K562 (cell line): ENCODE measurements around the gene LETM1. TPM values are rescaled to one million over a fixed set of nuclear protein-coding genes. Genes with fewer than 3 reads are reported as not detected.

Experiments
- ARID1B ChIP-seq: fragments of 450-650 bp; IDR thresholded peaks from 2 replicates; pipeline ENCODE4 v1.6.1; 2016; ENCODE audit warnings: antibody characterized with exemption, mild to moderate bottlenecking, inconsistent platforms
- ATF4 ChIP-seq: fragments of 450-650 bp; formaldehyde crosslinking; IDR thresholded peaks from 2 replicates; pipeline ENCODE4 v1.4.0; 2022; ENCODE audit warnings: mild to moderate bottlenecking, moderate library complexity
- BACH1 ChIP-seq: fragments of 200-800 bp; sonication (Bioruptor generic); IDR thresholded peaks from 2 replicates; pipeline ENCODE4 v1.6.1; 2016; ENCODE audit warnings: missing genetic modification characterization, missing compliant biosample characterization
- CCAR2 ChIP-seq: fragments of 200-400 bp; formaldehyde crosslinking; IDR thresholded peaks from 2 replicates; pipeline ENCODE4 v1.6.1; 2017; ENCODE audit warnings: mild to moderate bottlenecking, low read depth, low read length
- CREBBP ChIP-seq: IDR thresholded peaks from one replicate; pipeline ENCODE4 v1.6.1; 2012; ENCODE audit warnings: low read depth, mild to moderate bottlenecking, control low read depth, inconsistent platforms, low read length
- EGR1 ChIP-seq: fragments of 450-650 bp; conservative IDR thresholded peaks from 2 replicates; pipeline ENCODE4 v1.6.1; 2017; ENCODE audit warnings: mild to moderate bottlenecking
- FOSL1 ChIP-seq: fragments of 200-800 bp; sonication (Bioruptor generic); conservative IDR thresholded peaks from 2 replicates; pipeline ENCODE4 v1.6.1; 2016; ENCODE audit warnings: missing genetic modification characterization, missing compliant biosample characterization
- HMG20B ChIP-seq: fragments of 250-450 bp; sonication (Bioruptor Pico); IDR thresholded peaks from 2 replicates; pipeline ENCODE4 v1.5.0; 2021; ENCODE audit warnings: mild to moderate bottlenecking
- JUND ChIP-seq, 2 experiments: IDR thresholded peaks; 2 replicates in 1 of 2; 3 replicates in 1 of 2; pipeline ENCODE4 v1.6.1; 2011; ENCODE audit warnings: borderline replicate concordance in 2 of 2, low read depth in 2 of 2, low read length in 2 of 2, improper control_type of control experiment in 1 of 2, missing biosample characterization in 1 of 2, missing genetic modification characterization in 1 of 2, missing genetic modification reagents in 1 of 2
- MAFG ChIP-seq: fragments of 450-650 bp; conservative IDR thresholded peaks from 2 replicates; pipeline ENCODE4 v1.6.1; 2016; ENCODE audit warnings: missing genetic modification characterization, missing compliant biosample characterization
- MNT ChIP-seq, 2 experiments: fragments of 450-650 bp; conservative IDR thresholded peaks; 2 replicates each; pipeline ENCODE4 v1.6.1; 2017; ENCODE audit warnings: mild to moderate bottlenecking in 2 of 2, moderate library complexity in 2 of 2
- PRMT5 ChIP-seq: sonication (generic); formaldehyde crosslinking; IDR thresholded peaks from 2 replicates; pipeline ENCODE4 v1.5.0; 2020; ENCODE audit warnings: missing genetic modification reagents
- PTTG1 ChIP-seq: fragments of 450-650 bp; IDR thresholded peaks from 2 replicates; pipeline ENCODE4 v1.6.1; 2016; ENCODE audit warnings: low read depth, mild to moderate bottlenecking, missing genetic modification characterization, missing compliant biosample characterization
- RBM22 ChIP-seq: fragments of 200-400 bp; formaldehyde crosslinking; IDR thresholded peaks from 2 replicates; pipeline ENCODE4 v1.6.1; 2018; ENCODE audit warnings: low read length, low read depth; ENCODE audit not compliant: poor library complexity, severe bottlenecking
- SLC30A9 ChIP-seq: fragments of 250-450 bp; sonication (Bioruptor Pico); IDR thresholded peaks from 2 replicates; pipeline ENCODE4 v1.8.0; 2022; ENCODE audit warnings: mild to moderate bottlenecking, moderate library complexity
- ZBTB7A ChIP-seq: IDR thresholded peaks from 2 replicates; pipeline ENCODE4 v1.6.1; 2011; ENCODE audit warnings: low read depth, mild to moderate bottlenecking, low read length, moderate library complexity, borderline replicate concordance; ENCODE audit not compliant: control insufficient read depth
- ZNF121 ChIP-seq: sonication (generic); formaldehyde crosslinking; conservative IDR thresholded peaks from 2 replicates; pipeline ENCODE4 v1.8.0; 2022; ENCODE audit warnings: missing genetic modification reagents
- ZNF592 ChIP-seq: fragments of 450-650 bp; IDR thresholded peaks from 2 replicates; pipeline ENCODE4 v1.6.1; 2017; ENCODE audit warnings: antibody characterized with exemption, mild to moderate bottlenecking
- polyA plus RNA-seq, 8 experiments: library from polyadenylated mRNA; depleted of rRNA in 4 of 8; stranded (reverse) in 5 of 8; unstranded in 3 of 8; fragments of >200 nt; fragmentation: Nextera tagmentation in 2 of 8; fragmentation: Illumina TruSeq in 1 of 8; extraction: Ambion mirVana in 2 of 8; extraction: Trizol in 1 of 8; gene quantifications; 2 replicates each; pipeline versions ENCODE4 v1.2.1 to v1.2.3, GENCODE V29; 2011 to 2014; ENCODE audit warnings: inconsistent platforms in 1 of 8, missing spikeins in 1 of 8
- total RNA-seq, 7 experiments: library from RNA; depleted of rRNA in 6 of 7; stranded (reverse); fragments of >200 nt in 6 of 7; fragmentation: Illumina TruSeq in 2 of 7; extraction: Trizol in 2 of 7; gene quantifications; 2 replicates each; pipeline versions ENCODE4 v1.2.1 to v1.2.3, GENCODE V29; 2011 to 2021; ENCODE audit warnings: low replicate concordance in 1 of 7

LETM1 gene
- total and polyA plus RNA-seq, 9 of the 15 experiments (the other 6 are each of a cell fraction or from before 2014, with no cell fraction given), result 3.9 to 109 (median 35.0) TPM

GRCh38 chr4:1788254-1788973 lies 67.5 kb downstream of the LETM1 start (continued):
- TF ChIP-seq ARID1B (peak; percentile 28; the same call in 1 of the 2 replicates), ATF4 (CRISPR knock-in tag) (no peak), ZNF592 (peak; percentile 76), BACH1 (no peak), JUND (IDR thresholded peaks at IDR 0.05; ENCODE audit: borderline replicate concordance, low read depth, low read length) (0 out of 2 replicates have a peak, but pooled peaks have one; percentile 5), JUND (tag; IDR thresholded peaks at IDR 0.05; ENCODE audit: borderline replicate concordance, low read depth, low read length) (peak; percentile 28; the same call in 1 of the 3 replicates), FOSL1 (tag) (peak; percentile 51; the same call in 1 of the 2 replicates), MNT (conservative IDR thresholded peaks at IDR 0.05) (no peak), PRMT5 (no peak), RBM22 (no peak), CCAR2 (no peak), SLC30A9 (CRISPR knock-in tag) (no peak), EGR1 (0 out of 2 replicates have a peak, but pooled peaks have one; percentile 16), HMG20B (CRISPR knock-in tag) (no peak), CREBBP (no peak), ZBTB7A (peak; percentile 62; the same call in 1 of the 2 replicates), MAFG (tag) (no peak), PTTG1 (tag) (no peak), ZNF121 (CRISPR knock-in tag) (no peak)
